Tibial nerve (tissue), 4 donors: Measurements from ENCODE around the gene MAN1A1.

Experiments
- EP300 ChIP-seq, 2 donors: sonication (generic); formaldehyde crosslinking; IDR thresholded peaks; one replicate each; pipeline ENCODE4 v1.6.1; 2017; ENCODE audit warnings: antibody characterized with exemption in 2 of 2, mild to moderate bottlenecking in 1 of 2
- POLR2A ChIP-seq, 2 donors: fragments of 450-650 bp; IDR thresholded peaks; one replicate each; pipeline ENCODE4 v1.6.1; 2017; ENCODE audit warnings: antibody characterized with exemption in 2 of 2, mild to moderate bottlenecking in 2 of 2, moderate library complexity in 2 of 2
- TF ChIP-seq, protein P1 (sequence below), 5 experiments: fragments of 200-600 bp in 3 of 5; fragments of 450-650 bp in 2 of 5; sonication (generic) in 3 of 5; IDR thresholded peaks; one replicate each; pipeline ENCODE4 v1.5.1; 2016 to 2019; ENCODE audit warnings: antibody characterized with exemption in 5 of 5, mild to moderate bottlenecking in 3 of 5, moderate library complexity in 2 of 5

DNA sequence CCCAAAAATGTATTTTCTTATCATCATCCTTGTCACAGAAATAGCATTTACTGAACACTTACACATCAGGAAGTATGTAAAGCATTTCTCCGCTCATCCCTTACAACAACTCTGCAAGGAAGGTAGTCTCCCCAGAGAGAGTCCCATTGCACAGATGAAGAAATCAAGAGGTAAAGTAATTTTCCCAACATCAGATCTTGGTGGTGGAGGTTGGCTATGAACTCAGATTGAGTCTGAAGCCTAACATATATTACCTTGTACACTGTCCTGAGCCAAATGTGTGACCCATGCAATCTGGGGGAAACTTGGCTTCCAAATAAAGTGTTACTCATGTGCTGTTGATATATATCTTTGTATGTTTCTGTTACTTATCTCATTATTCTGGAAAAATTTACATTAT is 31.4 kb downstream of the MAN1A1 start:
- TF ChIP-seq, protein P1, sequence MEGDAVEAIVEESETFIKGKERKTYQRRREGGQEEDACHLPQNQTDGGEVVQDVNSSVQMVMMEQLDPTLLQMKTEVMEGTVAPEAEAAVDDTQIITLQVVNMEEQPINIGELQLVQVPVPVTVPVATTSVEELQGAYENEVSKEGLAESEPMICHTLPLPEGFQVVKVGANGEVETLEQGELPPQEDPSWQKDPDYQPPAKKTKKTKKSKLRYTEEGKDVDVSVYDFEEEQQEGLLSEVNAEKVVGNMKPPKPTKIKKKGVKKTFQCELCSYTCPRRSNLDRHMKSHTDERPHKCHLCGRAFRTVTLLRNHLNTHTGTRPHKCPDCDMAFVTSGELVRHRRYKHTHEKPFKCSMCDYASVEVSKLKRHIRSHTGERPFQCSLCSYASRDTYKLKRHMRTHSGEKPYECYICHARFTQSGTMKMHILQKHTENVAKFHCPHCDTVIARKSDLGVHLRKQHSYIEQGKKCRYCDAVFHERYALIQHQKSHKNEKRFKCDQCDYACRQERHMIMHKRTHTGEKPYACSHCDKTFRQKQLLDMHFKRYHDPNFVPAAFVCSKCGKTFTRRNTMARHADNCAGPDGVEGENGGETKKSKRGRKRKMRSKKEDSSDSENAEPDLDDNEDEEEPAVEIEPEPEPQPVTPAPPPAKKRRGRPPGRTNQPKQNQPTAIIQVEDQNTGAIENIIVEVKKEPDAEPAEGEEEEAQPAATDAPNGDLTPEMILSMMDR (IDR thresholded peaks at IDR 0.05): no peak
- TF ChIP-seq POLR2A (IDR thresholded peaks at IDR 0.05) (no peak), EP300 (IDR thresholded peaks at IDR 0.05) (no peak)
